Activated naive CD4-positive, alpha-beta T cell treated with anti-CD3 and anti-CD28 coated beads, Interleukin-2, amount 50 U/mL, for 16 hours (primary cell): ENCODE results near the gene COL5A1.

Source experiments
- DNase-seq: peaks from one replicate; pipeline ENCODE4 v3.0.0-alpha.2; 2020

Gene COL5A1

GRCh38 chr9:134826336-134827285, 185.0 kb downstream of the COL5A1 start:
- DNase-seq = no peak

- DNase-seq = no peak
Measured at GRCh38 chr9:134827559-134827958, 186.0 kb downstream of the COL5A1 start.

GRCh38 chr9:134827993-134828392, 186.4 kb downstream of the COL5A1 start:
- no peak for DNase-seq

- no peak for DNase-seq
Measured at GRCh38 chr9:134828892-134829291, 187.3 kb downstream of the COL5A1 start.

GRCh38 chr9:134829356-134829937, 187.8 kb downstream of the COL5A1 start:
- DNase-seq = no peak

- no peak for DNase-seq
Measured at GRCh38 chr9:134830126-134830525, 188.5 kb downstream of the COL5A1 start.

- DNase-seq = no peak
Measured at GRCh38 chr9:134830926-134831720, 189.5 kb downstream of the COL5A1 start.

- no peak for DNase-seq
Measured at GRCh38 chr9:134832471-134832870, 190.9 kb downstream of the COL5A1 start.

- DNase-seq = no peak
Measured at GRCh38 chr9:134833294-134833880, 191.8 kb downstream of the COL5A1 start.

GRCh38 chr9:134834217-134834956, 192.8 kb downstream of the COL5A1 start:
- DNase-seq = no peak

- no peak for DNase-seq
Measured at GRCh38 chr9:134834957-134835419, 193.4 kb downstream of the COL5A1 start.

GRCh38 chr9:134835448-134835847, 193.8 kb downstream of the COL5A1 start:
- DNase-seq = no peak

- DNase-seq = no peak
Measured at GRCh38 chr9:134835987-134836386, 194.4 kb downstream of the COL5A1 start.

GRCh38 chr9:134836406-134836970, 194.9 kb downstream of the COL5A1 start:
- DNase-seq = peak; percentile 4

GRCh38 chr9:134837529-134837928, 195.9 kb downstream of the COL5A1 start:
- peak; percentile 1 for DNase-seq

- DNase-seq = peak; percentile 7
Measured at GRCh38 chr9:134838651-134839454, 197.2 kb downstream of the COL5A1 start.

GRCh38 chr9:134839455-134840125, 198.0 kb downstream of the COL5A1 start:
- peak; percentile 4 for DNase-seq

GRCh38 chr9:134840511-134840910, 198.9 kb downstream of the COL5A1 start:
- DNase-seq = peak; percentile 1

- peak; percentile 7 for DNase-seq
Measured at GRCh38 chr9:134841180-134841904, 199.7 kb downstream of the COL5A1 start.

- DNase-seq = peak; percentile 5
Measured at GRCh38 chr9:134842321-134842720, 200.7 kb downstream of the COL5A1 start.
